Activated CD4-positive, alpha-beta T cell treated with anti-CD3 and anti-CD28 coated beads, Interleukin-2, Interleukin-4, amounts not matched to agents 100 ng/mL and 50 ng/mL, durations not matched to agents 16 hours and 8 hours (primary cell): ENCODE results near the gene TMC3.
"Not testable (repeated sequence)": the region's sequence is repeated elsewhere in the genome, so short reads cannot be mapped to it uniquely, and the experiment has no call there.

Experiments used
- DNase-seq: peaks from one replicate; pipeline ENCODE4 v3.0.0-alpha.2; 2020; ENCODE audit warnings: low spot score

Gene TMC3

GRCh38 chr15:81384891-81385720 is 11.1 kb upstream of the TMC3 start:
- DNase-seq: no peak

- DNase-seq: no peak
Measured at GRCh38 chr15:81381720-81382119, 7.7 kb upstream of the TMC3 start.

GRCh38 chr15:81380668-81381067 is 6.7 kb upstream of the TMC3 start:
- DNase-seq: no peak

GRCh38 chr15:81380203-81380602 is 6.2 kb upstream of the TMC3 start:
- DNase-seq: no peak

- DNase-seq: no peak
Measured at GRCh38 chr15:81379269-81379668, 5.3 kb upstream of the TMC3 start.

- no peak for DNase-seq
Measured at GRCh38 chr15:81378443-81378842, 4.4 kb upstream of the TMC3 start.

GRCh38 chr15:81377871-81378270 is 3.9 kb upstream of the TMC3 start:
- no peak for DNase-seq

GRCh38 chr15:81376231-81376630 is 2.2 kb upstream of the TMC3 start:
- no peak for DNase-seq

GRCh38 chr15:81375461-81375860 is 1.4 kb upstream of the TMC3 start:
- DNase-seq: no peak

- DNase-seq: no peak
Measured at GRCh38 chr15:81373176-81373575, 837 bp downstream of the TMC3 start.

GRCh38 chr15:81372575-81372974 is 1.4 kb downstream of the TMC3 start:
- DNase-seq: no peak

- DNase-seq: no peak
Measured at GRCh38 chr15:81363718-81364500, 10.1 kb downstream of the TMC3 start.

- DNase-seq: no peak
Measured at GRCh38 chr15:81363276-81363675, 10.7 kb downstream of the TMC3 start.

GRCh38 chr15:81362790-81363189 is 11.2 kb downstream of the TMC3 start:
- DNase-seq: no peak

GRCh38 chr15:81361891-81362290 is 12.1 kb downstream of the TMC3 start:
- no peak for DNase-seq

- no peak for DNase-seq
Measured at GRCh38 chr15:81360491-81360890, 13.5 kb downstream of the TMC3 start.

- no peak for DNase-seq
Measured at GRCh38 chr15:81358248-81358647, 15.8 kb downstream of the TMC3 start.

- no peak for DNase-seq
Measured at GRCh38 chr15:81357180-81357686, 16.8 kb downstream of the TMC3 start.

GRCh38 chr15:81356252-81356651 is 17.8 kb downstream of the TMC3 start:
- DNase-seq: no peak

GRCh38 chr15:81351651-81352050 is 22.4 kb downstream of the TMC3 start:
- DNase-seq: no peak

- DNase-seq: no peak
Measured at GRCh38 chr15:81349271-81349670, 24.7 kb downstream of the TMC3 start.

- not testable (repeated sequence) for DNase-seq
Measured at GRCh38 chr15:81348691-81349090, 25.3 kb downstream of the TMC3 start.

GRCh38 chr15:81347910-81348309 is 26.1 kb downstream of the TMC3 start:
- DNase-seq: no peak
